ENCODE measurements around the gene CD36. TPM values are rescaled to one million over a fixed set of nuclear protein-coding genes. Genes with fewer than 3 reads are reported as not detected.

The CD36 gene
- total RNA-seq: 589 TPM

GRCh38 chr7:80637911-80638765 lies at the start of gene CD36:
CD36 (plus strand) TSS chr7:80638642; CDS start chr7:80646741, 8,099 bp downstream.
- peak; percentile 23 for DNase-seq

GRCh38 chr7:80589631-80590030 lies 48.8 kb upstream of the CD36 start:
- no peak for DNase-seq

- no peak for DNase-seq
Observed at GRCh38 chr7:80591654-80592053, 46.8 kb upstream of the CD36 start.

- DNase-seq: no peak
Observed at GRCh38 chr7:80593869-80594586, 44.4 kb upstream of the CD36 start.

GRCh38 chr7:80596933-80597517 lies 41.4 kb upstream of the CD36 start:
- DNase-seq: peak; percentile 85

GRCh38 chr7:80597875-80598274 lies 40.6 kb upstream of the CD36 start:
- DNase-seq: no peak

GRCh38 chr7:80600046-80600445 lies 38.4 kb upstream of the CD36 start:
- DNase-seq: no peak

- DNase-seq: peak; percentile 17
Observed at GRCh38 chr7:80601999-80602398, 36.4 kb upstream of the CD36 start.

- no peak for DNase-seq
Observed at GRCh38 chr7:80603940-80604339, 34.5 kb upstream of the CD36 start.

GRCh38 chr7:80604436-80604835 lies 34.0 kb upstream of the CD36 start:
- no peak for DNase-seq

- no peak for DNase-seq
Observed at GRCh38 chr7:80607136-80607535, 31.3 kb upstream of the CD36 start.

- DNase-seq: no peak
Observed at GRCh38 chr7:80608336-80608735, 30.1 kb upstream of the CD36 start.

GRCh38 chr7:80609751-80610150 lies 28.7 kb upstream of the CD36 start:
- no peak for DNase-seq

GRCh38 chr7:80611353-80611752 lies 27.1 kb upstream of the CD36 start:
- DNase-seq: no peak

GRCh38 chr7:80611779-80612178 lies 26.7 kb upstream of the CD36 start:
- no peak for DNase-seq

GRCh38 chr7:80612880-80613279 lies 25.6 kb upstream of the CD36 start:
- no peak for DNase-seq

- DNase-seq: no peak
Observed at GRCh38 chr7:80613519-80613918, 24.9 kb upstream of the CD36 start.

GRCh38 chr7:80614851-80615271 lies 23.6 kb upstream of the CD36 start:
- DNase-seq: no peak

GRCh38 chr7:80618096-80618495 lies 20.3 kb upstream of the CD36 start:
- DNase-seq: no peak

- DNase-seq: no peak
Observed at GRCh38 chr7:80619741-80620140, 18.7 kb upstream of the CD36 start.

- peak; percentile 24 for DNase-seq
Observed at GRCh38 chr7:80622541-80622940, 15.9 kb upstream of the CD36 start.

- DNase-seq: no peak
Observed at GRCh38 chr7:80623503-80624252, 14.8 kb upstream of the CD36 start.

Measured in skin of body (tissue), 2 donors.